ENCODE measurements around the gene ZNF346.
"Not testable (repeated sequence)": the region's sequence is repeated elsewhere in the genome, so short reads cannot be mapped to it uniquely, and the experiment has no call there.

Gene ZNF346, protein sequence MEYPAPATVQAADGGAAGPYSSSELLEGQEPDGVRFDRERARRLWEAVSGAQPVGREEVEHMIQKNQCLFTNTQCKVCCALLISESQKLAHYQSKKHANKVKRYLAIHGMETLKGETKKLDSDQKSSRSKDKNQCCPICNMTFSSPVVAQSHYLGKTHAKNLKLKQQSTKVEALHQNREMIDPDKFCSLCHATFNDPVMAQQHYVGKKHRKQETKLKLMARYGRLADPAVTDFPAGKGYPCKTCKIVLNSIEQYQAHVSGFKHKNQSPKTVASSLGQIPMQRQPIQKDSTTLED

DNA sequence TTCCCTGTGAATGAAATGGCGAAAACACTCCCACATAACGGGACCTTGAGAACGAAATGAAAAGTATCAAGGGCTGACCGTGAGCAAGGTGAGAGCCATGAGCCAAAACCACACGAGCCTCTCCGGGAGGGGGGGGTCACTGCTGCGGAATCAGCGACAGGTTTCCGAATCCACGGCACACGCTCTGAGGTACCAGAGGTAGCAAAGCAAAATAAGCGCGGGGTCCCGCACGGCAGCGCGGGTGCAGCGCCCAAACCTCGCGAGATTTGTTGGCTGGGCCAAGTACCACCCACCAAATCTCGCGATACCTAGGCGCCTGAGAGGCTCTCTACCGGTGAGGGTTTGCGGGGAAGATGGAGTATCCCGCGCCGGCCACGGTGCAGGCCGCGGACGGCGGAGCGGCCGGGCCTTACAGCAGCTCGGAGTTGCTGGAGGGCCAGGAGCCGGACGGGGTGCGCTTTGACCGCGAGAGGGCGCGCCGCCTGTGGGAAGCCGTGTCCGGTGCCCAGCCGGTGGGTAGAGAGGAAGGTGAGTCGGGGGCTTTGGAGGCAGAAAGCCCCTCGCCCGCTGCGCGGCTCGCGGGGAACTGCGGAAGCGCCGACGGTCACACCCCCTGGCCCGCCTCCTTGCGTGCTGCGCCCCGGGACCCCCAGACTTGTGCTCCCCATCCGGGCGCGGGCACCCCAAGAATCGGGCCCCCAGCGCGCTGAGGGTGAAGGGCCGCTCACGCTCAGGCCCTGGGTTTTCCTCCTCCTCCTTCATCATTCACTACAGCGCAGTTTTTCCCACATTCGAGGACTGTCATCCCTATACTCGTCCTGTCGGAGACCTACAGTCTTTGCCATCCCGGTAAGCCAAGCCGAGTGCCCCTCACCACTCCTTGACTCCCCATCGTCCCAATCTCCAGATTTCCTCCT lies at the start of gene ZNF346:
Gene ZNF346 (plus strand): TSS at position 311 of the 917 bp plus-strand sequence. CDS start 43 bp downstream, at position 354.
- DNase-seq, result peak; percentile 29

DNA sequence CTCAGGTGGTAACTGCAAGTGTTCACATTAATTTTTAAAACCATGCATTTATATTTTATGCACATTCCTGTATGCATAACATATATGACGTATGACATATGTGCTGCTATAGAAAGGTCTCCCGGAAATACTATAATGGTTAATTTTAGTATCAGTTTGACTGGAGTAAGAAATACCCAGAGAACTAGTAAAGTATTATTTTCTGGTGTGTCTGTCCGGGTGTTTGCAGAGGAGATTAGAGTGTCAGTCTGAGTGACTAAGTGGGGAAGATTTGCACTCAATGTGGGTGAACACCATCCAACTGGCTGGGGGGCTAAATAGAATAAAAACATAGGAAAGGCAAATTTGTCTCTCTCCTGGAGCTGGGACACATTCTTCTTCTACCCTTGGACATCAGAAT lies 42.8 kb upstream of the ZNF346 start:
- DNase-seq, result no peak

DNA sequence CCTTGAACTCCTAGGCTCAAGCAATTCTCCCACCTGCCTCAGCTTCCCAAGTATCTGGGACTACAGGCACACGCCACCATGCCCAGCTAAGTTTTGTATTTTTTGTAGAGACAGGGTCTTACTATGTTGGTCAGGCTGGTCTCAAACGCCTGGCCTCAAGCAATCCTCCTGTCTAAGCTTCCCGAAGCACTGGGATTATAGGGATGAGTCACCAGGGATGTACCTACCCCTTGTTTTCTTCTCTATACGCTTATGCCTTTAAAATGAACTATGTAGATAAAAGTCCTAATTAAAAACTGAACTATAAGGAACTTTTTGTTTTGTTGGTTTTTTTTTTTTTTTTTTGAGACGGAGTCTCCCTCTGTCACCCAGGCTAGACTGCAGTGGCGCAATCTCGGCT lies 41.7 kb upstream of the ZNF346 start:
- no peak for DNase-seq

DNA sequence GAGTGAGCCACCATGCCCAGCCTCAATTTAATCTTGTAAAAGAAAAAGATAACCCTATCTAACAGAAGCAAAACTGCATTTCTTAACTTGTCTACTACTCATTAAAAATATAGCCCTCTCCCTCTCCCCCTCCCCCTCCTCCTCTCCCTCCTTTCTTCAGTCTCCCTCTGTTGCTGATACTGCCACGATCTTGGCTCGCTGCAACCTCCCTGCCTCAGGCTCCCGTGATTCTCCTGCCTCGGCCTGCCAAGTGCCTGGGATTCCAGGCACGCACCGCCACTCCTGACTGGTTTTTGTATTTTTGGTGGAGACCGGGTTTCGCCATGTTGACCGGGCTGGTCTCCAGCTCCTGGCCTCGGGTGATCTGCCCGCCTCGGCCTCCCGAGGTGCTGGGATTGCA lies 39.4 kb upstream of the ZNF346 start:
- not testable (repeated sequence) for DNase-seq

DNA sequence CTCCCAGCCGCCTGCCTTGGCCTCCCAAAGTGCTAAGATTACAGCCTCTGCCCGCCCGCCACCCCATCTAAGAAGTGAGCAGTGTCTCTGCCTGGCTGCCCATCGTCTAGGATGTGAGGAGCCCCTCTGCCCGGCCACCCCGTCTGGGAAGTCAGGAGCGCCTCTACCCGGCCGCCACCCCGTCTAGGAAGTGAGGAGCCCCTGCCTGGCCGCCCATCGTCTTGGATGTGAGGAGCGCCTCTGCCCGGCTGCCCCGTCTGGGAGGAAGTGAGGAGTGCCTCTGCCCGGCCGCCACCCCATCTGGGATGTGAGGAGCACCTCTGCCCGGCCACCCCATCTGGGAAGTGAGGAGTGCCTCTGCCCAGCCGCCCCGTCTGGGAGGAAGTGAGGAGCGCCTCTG lies 38.9 kb upstream of the ZNF346 start:
- not testable (repeated sequence) for DNase-seq

DNA sequence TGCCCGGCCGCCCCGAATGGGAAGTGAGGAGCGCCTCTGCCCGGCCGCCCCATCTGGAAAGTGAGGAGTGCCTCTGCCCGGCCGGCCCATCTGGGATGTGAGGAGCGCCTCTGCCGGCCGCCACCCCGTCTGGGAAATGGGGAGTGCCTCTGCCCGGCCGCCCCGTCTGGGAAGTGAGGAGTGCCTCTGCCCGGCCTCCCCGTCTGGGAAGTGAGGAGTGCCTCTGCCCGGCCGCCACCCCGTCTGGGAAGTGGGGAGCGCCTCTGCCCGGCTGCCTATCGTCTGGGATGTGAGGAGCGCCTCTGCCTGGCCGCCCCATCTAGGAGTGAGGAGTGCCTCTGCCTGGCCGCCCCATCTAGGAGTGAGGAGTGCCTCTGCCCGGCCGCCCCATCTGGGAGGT lies 38.3 kb upstream of the ZNF346 start:
- DNase-seq, result not testable (repeated sequence)

DNA sequence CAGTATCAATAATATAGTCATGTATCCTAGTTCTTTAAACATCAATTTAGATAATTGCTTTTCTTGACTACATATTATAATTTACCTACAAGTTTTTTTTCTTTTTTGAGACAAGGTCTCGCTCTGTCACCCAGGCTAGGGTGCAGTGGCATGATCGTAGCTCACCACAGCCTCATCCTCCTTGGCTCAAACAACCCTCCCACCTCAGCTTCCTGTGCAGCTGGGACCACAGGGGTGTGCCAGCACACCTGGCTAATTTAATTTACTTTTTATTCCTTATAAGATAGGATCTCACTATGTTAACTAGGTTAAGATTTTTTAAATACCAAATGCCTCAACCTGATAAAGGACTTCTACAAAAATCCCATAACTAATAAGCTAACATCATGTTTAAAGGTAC lies 37.0 kb upstream of the ZNF346 start:
- no peak for DNase-seq

DNA sequence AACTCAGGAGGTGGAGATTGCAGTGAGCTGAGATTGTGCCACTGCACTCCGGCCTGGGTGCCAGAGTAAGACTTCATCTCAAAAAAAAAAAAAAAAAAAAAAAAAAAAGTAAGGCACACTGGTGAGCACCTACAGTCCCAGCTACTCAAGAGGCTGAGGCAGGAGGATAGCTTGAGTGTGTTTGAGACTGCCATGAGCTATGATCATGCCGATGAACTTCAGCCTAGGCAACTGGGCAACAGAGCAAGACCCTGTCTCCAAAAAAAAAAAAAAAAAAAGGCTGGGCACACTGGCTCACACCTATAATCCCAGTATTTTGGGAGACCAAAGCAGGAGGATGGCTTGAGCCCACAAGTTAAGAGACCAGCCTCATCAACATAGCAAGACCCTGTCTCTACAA lies 36.2 kb upstream of the ZNF346 start:
- no peak for DNase-seq

DNA sequence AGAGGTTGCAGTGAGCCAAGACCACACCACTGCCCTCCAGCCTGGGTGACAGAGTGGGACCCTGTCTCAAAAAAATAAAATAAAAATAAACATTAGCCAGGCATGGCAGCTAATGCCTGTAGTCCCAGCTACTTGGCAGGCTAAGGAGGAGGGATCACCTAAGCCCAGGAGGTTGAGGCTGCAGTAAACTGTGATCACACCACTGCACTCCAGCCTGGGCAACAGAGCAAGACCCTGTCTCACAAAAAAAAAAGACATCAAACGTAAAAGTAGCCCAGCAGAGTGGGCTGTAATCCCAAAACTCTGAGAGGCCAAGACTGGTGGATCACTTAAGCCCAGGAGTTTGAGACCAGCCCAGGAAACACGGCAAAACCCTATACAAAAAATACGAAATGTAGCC lies 34.9 kb upstream of the ZNF346 start:
- no peak for DNase-seq

DNA sequence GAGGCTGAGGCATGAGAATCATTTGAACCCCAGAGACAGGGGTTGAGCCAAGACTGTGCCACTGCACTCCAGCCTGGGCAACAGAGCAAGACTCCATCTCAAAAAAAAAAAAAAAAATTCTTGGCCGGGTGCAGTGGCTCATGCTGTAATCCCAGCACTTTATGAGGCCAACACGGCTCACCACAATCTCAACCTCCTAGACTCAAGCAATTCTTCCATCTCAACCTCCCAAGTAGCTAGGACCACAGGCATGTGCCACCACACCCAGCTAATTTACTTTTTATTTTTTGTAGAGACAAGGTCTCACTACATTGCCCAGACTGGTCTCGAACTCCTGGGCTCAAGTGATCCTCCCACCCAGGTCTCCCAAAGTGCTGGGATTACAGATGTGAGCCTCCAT lies 29.4 kb upstream of the ZNF346 start:
- DNase-seq, result not testable (repeated sequence)

DNA sequence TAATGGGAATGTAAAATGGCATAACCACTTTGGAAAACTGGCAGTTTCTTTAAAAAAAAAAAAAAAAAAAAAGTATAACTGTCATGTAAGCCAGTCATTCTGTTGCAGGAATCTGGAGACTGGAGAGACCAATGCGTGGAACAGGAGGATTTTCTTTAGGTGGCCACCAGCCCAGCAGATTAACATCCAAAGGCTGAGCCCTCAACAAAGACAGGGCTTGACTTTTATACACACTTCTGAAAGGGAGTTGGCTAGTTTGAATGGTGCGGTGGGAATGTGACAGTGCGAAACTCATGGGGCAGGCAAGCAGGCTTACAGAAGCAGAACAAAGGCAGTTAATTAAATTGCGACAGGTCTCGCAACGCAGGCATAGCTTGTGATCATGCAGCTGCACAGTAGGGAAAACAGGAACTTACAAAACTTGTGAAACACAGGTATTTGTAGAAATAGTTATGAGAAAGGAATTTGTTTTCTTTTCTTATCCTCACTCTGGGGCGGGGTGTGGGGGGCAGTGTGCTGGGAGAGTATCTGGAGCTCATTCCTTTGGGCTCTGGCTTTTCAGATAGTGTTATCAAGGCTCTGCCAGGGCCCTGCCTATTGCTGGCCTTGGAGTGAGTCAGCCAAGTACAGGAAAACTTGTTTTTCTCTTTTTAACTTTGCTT lies 27.9 kb upstream of the ZNF346 start:
- DNase-seq, result no peak

DNA sequence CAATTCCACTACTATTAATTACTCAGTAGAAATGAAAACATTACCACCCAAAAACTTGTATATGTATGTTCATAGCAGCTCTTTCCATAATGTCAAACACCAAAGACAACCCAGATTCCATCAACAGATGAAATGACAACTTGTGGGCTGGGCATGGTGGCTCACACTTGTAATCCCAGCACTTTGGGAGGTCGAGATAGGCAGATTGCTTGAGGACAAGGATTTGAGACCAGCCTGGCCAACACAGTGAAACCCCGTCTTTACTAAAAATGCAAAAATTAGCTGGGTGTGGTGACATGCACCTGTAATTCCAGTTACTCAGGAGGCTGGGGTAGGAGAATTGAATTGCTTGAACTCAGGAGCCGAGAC lies 27.4 kb upstream of the ZNF346 start:
- DNase-seq, result no peak

DNA sequence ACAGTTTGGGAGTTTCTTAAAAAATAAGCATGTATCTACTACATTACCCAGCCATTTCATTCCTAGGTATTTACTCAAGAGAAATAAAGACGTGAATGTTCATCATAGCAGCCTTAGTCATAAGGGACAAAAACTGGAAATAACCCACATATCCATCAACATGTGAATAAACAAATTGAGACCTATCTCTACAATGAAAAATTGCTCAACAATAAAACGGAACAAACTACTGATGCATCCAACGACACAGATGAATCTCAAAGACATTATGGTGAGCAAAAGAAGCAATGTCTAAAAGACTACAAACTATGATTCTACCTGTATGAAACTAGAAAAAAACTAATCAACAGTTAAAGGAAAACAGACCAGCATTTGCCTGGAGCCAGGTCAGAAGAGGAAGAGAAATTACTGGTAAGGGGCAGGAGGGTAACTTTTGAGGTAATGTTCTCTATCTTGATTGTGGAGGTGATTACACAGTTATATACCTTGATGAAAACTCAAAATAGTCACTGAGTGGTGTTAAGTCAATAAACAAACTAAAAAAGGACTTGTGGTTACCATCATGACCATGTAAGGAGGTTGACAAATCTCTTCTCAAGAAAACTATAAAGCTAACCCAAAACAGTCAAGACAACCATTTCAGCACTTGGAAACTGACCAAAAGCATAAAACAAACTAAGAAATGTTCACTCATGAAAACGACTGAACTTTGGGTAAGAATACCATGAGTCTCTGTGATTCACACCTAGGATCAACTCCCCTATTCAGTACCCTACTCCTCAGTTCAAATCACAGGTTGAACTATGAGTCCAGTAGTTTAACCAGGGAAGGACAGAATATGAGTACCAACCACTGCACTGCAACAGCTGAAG lies 26.4 kb upstream of the ZNF346 start:
- DNase-seq, result no peak

DNA sequence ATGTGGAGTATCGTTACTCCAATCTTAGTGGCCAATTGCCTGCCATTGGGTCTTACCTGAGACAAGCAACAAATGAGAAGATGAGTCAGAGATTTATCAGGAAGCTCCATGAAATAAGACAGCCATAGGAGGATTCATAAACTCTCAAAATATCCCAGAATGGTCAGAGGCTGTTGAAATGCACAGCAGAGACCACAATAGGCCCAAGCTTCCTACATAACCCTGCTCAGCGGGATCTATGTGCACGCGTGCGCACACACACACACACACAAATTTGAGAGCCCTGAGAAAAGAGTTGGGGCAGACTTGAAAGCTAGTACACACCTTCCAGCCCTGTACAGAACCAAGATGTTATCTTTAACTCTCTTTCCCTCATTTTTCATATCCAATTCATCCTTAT lies 25.7 kb upstream of the ZNF346 start:
- no peak for DNase-seq

DNA sequence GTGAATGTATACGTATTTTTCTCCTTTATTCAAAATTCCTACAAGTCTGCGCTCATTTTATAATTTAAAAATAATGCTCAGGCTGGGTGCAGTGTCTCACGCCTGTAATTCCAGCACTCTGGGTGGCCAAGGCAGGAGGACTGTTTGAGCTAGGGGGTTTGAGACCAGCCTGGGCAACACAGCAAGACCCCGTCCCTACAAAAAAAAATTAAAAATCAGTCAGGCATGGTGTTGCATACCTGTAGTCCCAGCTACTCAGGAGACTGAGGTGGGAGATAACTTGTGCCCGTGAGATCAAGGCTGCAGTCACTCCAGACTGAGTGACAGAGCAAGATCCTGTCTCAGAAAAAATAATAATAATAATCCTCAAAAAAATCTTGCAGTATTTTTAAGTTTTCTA lies 23.7 kb upstream of the ZNF346 start:
- no peak for DNase-seq

DNA sequence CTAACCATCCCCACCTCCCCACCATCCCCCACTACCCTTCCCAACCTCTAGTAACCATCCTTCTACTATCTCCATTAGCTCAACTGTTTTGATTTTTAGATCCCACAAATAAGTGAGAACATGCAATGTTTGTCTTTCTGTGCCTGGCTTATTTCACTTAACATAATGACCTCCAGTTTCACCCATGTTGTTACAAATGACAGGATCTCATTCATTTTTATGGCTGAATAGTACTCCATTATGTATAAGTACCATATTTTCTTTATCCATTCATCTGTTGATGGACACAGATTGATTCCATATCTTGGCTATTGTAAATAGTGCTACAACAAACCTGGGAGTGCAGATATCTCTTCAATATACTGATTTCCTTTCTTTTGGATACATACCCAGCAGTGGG lies 23.0 kb upstream of the ZNF346 start:
- DNase-seq, result not testable (repeated sequence)

DNA sequence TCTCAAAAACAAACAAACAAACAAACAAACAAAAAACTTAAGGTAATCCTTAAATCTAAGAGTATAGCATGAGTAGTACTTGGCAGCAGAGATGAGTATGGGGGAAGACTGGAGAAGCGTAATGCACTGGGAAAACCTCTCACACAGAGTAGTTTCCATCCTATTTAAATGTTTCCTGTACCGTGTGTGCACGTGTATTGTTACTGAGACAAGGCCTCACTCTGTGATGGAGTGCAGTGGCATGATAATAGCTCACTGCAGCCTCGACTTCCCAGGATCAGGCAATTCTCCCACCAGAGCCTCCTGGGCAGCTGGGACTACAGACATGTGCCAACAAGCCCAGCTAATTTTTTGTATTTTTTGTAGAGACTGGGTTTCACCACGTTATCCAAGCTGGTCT lies 18.8 kb upstream of the ZNF346 start:
- no peak for DNase-seq

DNA sequence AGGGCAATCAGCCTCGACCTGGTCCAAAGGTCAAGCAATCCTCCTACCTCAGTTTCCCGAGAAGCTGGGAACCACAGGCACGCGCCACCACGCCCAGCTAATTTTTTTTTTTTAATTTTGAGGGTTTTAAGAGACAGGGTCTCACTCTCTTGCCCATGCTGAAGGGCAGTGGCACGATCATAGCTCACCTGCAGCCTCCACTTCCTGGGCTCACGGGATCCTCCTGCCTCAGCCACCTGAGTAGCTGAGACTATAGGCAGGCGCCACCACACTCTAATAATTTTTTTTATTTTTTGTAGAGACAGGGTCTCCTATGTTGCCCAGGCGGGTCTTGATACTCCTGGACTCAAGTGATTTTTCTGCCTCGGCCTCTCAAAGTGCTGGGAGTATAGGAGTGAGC lies 17.5 kb upstream of the ZNF346 start:
- DNase-seq, result no peak

DNA sequence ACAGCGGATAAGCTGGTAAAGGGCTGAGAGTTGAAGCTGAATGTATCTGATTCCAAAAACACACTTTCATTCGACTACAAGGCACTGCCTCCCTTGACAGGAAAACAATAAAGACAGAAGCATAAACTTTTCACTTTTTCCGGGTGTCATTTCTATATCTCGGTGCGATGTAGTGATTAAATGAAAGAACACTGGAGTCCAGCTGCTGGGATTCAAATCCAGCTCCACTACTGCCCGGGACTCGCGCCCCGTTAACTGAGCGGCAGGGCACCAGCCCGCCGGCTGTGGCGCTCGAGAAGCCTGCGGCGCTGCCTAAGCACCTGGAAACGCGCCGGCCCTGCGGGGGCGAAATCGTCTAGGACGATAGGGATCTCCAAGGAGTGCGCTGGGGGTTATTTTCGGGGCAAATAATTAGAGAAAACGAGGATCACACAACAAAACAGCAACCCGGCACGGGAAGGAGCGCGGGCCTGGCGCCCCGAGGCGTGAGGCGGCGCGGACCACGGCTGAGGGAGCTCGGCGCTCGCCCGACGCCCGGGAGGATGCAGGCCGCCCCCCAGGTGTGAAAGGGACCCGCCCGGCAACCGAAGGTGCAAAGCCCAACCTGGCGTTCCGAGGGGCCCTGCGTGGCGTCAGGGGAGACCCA lies 16.8 kb upstream of the ZNF346 start:
- no peak for DNase-seq

DNA sequence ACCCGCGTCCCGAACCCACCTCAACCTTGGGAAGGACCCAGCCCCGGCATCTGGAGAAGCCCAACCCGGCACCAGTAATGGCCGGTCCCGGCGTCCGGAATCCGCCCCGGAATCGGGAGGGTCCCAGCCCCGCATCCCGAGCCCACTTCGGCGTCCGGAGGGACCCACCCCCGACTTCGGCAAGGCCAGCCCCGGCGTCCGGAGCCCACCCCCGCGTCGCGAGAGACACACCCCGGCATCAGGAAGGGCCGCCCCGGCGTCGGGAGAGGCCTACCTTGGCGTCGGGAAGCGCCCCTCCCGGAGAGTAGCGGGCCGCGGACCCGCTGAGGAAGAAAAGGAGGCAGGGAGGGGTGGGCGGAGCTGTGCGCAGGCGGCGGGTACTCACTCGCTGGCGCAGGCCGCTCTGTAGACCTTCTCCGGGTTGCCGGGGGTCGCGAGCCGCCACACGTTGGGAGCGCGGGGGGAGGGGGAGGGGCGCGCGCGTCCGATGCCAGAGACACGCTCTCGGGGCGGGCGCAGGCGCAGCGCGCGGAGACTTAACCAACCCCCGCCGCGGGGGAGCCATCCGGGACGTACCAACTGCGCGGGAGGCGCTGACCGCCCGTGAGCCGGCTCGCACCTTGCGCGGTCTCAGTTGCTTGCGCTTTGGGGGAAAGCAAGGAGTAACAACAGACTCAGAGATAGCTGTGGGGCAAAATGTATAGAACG lies 16.1 kb upstream of the ZNF346 start, which contains the start of gene UIMC1:
Gene UIMC1 (minus strand): TSS at position 515 of the 708 bp plus-strand sequence. CDS start 24,164 bp downstream, outside the sequence.
- peak; percentile 43 for DNase-seq

DNA sequence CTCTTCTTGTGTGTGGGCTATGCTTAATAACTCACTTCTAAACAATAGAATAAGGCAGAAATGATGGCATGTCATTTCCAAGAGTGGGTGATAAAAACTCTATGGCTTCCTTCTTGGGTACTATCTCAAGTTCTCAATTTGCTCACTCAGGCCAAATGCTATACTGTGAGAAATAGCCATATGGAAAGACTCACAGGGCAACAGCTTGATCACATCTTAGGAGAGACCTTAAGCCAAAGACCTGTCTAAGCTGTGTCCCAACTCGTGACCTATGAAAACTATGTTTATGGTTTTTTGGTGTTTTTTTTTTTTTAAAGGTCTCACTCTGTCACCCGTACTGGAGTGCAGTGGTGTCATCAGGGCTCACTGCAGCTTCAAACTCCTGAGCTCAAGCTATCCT lies 13.8 kb upstream of the ZNF346 start:
- DNase-seq, result no peak

Data from DMS79 (cell line).